OCI-LY7 (cell line): ENCODE measurements around the gene FRRS1L. TPM values are rescaled to one million over a fixed set of nuclear protein-coding genes. Genes with fewer than 3 reads are reported as not detected.

Experiments used
- BruUV-seq: library from RNA; stranded (reverse); fragments of 400-500 nt; replicated peaks from 2 replicates; lab custom pipeline; 2021; lab: Mats Ljungman, UMichigan
- CTCF ChIA-PET: fragments of 300-600 bp; sonication (Branson Sonifier 250); formaldehyde crosslinking; loops from one replicate; lab custom pipeline; 2022; ENCODE audit warnings: antibody characterized with exemption; ENCODE audit not compliant: unreplicated experiment; lab: Charles Lee
- POLR2A ChIA-PET: fragments of 300-600 bp; sonication (Branson Sonifier 250); formaldehyde crosslinking; loops from one replicate; lab custom pipeline; 2022; ENCODE audit warnings: antibody characterized with exemption; lab: Charles Lee
- DNase-seq: peaks from one replicate; pipeline ENCODE4 v3.0.0-alpha.2; 2015; ENCODE audit warnings: low spot score
- H2AFZ ChIP-seq: fragments of 200-600 bp; sonication (generic), shearing (Covaris generic); 2 replicates; pipeline ENCODE4 v1.6.1; 2014; ENCODE audit warnings: mild to moderate bottlenecking, antibody characterized with exemption, low read length, moderate library complexity
- H3K27ac ChIP-seq: fragments of 200-600 bp; sonication (generic); 2 replicates; pipeline ENCODE4 v1.5.1; 2014; ENCODE audit warnings: mixed run types, low read depth, mild to moderate bottlenecking, moderate library complexity, low read length, inconsistent platforms; ENCODE audit not compliant: poor library complexity, severe bottlenecking
- H3K36me3 ChIP-seq: fragments of 200-600 bp; sonication (generic); 2 replicates; pipeline ENCODE4 v1.6.1; 2014; ENCODE audit warnings: mild to moderate bottlenecking, antibody characterized with exemption, low read length, moderate library complexity, mixed read lengths; ENCODE audit not compliant: insufficient read depth
- H3K4me1 ChIP-seq: fragments of 200-600 bp; sonication (generic); 2 replicates; pipeline ENCODE4 v1.5.1; 2014; ENCODE audit warnings: mild to moderate bottlenecking, low read length; ENCODE audit not compliant: insufficient read depth, poor library complexity, severe bottlenecking
- H3K4me2 ChIP-seq: fragments of 200-600 bp; sonication (generic); 2 replicates; pipeline ENCODE4 v1.6.1; 2014; ENCODE audit warnings: mild to moderate bottlenecking, low read length
- H3K4me3 ChIP-seq: fragments of 200-600 bp; sonication (generic); 2 replicates; pipeline ENCODE4 v1.5.1; 2014; ENCODE audit warnings: mild to moderate bottlenecking, low read depth, low read length; ENCODE audit not compliant: poor library complexity, severe bottlenecking
- H3K79me2 ChIP-seq: fragments of 200-600 bp; sonication (generic); 2 replicates; pipeline ENCODE4 v1.6.1; 2016; ENCODE audit warnings: low read depth, mild to moderate bottlenecking, low read length, moderate library complexity, mixed read lengths; ENCODE audit not compliant: insufficient read depth
- H3K9me2 ChIP-seq: fragments of 200-600 bp; sonication (generic); 2 replicates; pipeline ENCODE4 v1.6.1; 2016; ENCODE audit warnings: mild to moderate bottlenecking, low read length, mixed read lengths; ENCODE audit not compliant: insufficient read depth
- H3K9me3 ChIP-seq: fragments of 200-600 bp; sonication (generic); 2 replicates; pipeline ENCODE4 v1.6.1; 2014; ENCODE audit warnings: mild to moderate bottlenecking, mixed run types, low read length, mixed read lengths
- H4K20me1 ChIP-seq: fragments of 200-600 bp; sonication (generic); 2 replicates; pipeline ENCODE4 v1.6.1; 2014; ENCODE audit warnings: mild to moderate bottlenecking, antibody characterized with exemption, low read length, moderate library complexity, mixed read lengths; ENCODE audit not compliant: insufficient read depth
- EZH2phosphoT487 ChIP-seq: fragments of 200-600 bp; sonication (generic); IDR thresholded peaks from 2 replicates; pipeline ENCODE4 v1.6.1; 2018; ENCODE audit warnings: low read depth, borderline replicate concordance, mild to moderate bottlenecking, mixed run types, antibody characterized with exemption, low read length, moderate library complexity, mixed read lengths
- intact Hi-C: fragments of 100-400 bp; cut with micrococcal nuclease; formaldehyde crosslinking; loops from one replicate; pipeline ENCODE4 v1.10.0; 2022; ENCODE audit not compliant: unreplicated experiment
- total RNA-seq, 2 experiments: library from RNA; depleted of rRNA in 1 of 2; stranded (reverse); fragments of >200 nt in 1 of 2; shearing (Covaris generic) in 1 of 2; gene quantifications; 2 replicates each; pipeline ENCODE4 v1.2.3, GENCODE V29; 2014 to 2022
- TF ChIP-seq, protein P1 (sequence below): fragments of 200-600 bp; sonication (generic); conservative IDR thresholded peaks from 2 replicates; pipeline ENCODE4 v1.5.1; 2014; ENCODE audit warnings: mild to moderate bottlenecking, antibody characterized with exemption, low read length, moderate library complexity, mixed read lengths

FRRS1L gene
- total RNA-seq, 2 experiments from 2014 or later: not detected

DNA sequence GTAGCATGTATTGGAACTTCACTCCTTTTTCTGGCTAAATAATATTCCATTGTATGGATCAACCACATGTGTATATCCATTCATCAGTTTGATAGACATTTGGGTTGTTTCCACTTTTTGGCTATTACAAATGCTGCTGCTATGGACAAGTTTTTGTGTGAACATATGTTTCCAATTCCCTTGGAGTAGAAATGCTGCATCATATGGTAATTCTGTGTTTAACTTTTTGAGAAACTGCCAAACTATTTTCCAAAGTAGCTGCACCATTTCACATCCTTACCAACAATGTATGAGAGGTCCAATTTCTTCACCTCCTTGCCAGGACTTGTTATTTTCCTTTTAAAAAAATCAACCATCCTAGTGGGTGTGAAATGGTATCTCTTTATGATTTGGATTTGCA lies 8.4 kb downstream of the FRRS1L start:
- no peak overlapping the region for H3K27ac ChIP-seq
- intact Hi-C loops: no loop called here
- no peaks in the 10 kb centered on the region for H3K9me2 ChIP-seq
- no peak overlapping the region for H2AFZ ChIP-seq
- no peaks in the 10 kb centered on the region for H3K4me1 ChIP-seq
- TF ChIP-seq, protein P1, sequence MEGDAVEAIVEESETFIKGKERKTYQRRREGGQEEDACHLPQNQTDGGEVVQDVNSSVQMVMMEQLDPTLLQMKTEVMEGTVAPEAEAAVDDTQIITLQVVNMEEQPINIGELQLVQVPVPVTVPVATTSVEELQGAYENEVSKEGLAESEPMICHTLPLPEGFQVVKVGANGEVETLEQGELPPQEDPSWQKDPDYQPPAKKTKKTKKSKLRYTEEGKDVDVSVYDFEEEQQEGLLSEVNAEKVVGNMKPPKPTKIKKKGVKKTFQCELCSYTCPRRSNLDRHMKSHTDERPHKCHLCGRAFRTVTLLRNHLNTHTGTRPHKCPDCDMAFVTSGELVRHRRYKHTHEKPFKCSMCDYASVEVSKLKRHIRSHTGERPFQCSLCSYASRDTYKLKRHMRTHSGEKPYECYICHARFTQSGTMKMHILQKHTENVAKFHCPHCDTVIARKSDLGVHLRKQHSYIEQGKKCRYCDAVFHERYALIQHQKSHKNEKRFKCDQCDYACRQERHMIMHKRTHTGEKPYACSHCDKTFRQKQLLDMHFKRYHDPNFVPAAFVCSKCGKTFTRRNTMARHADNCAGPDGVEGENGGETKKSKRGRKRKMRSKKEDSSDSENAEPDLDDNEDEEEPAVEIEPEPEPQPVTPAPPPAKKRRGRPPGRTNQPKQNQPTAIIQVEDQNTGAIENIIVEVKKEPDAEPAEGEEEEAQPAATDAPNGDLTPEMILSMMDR: no peak
- TF ChIP-seq EZH2phosphoT487: no peak
- H3K4me2 ChIP-seq: no peak overlapping the region
- BruUV-seq: no TSS peak
- ChIA-PET CTCF (no interaction called here), POLR2A (interaction anchor here (0.5 kb wide), 1 partner anchor 516 kb away, joined by 4 read pairs; no protein-coding TSS in a partner anchor)
- H4K20me1 ChIP-seq: no peaks in the 10 kb centered on the region
- H3K79me2 ChIP-seq: no peaks in the 10 kb centered on the region
- H3K36me3 ChIP-seq: no peaks in the 10 kb centered on the region
- no peak for DNase-seq
- no peak overlapping the region for H3K4me3 ChIP-seq
- H3K9me3 ChIP-seq: 0 out of 2 replicates have a peak, but pooled peaks cover 3% of the 10 kb centered on the region

DNA sequence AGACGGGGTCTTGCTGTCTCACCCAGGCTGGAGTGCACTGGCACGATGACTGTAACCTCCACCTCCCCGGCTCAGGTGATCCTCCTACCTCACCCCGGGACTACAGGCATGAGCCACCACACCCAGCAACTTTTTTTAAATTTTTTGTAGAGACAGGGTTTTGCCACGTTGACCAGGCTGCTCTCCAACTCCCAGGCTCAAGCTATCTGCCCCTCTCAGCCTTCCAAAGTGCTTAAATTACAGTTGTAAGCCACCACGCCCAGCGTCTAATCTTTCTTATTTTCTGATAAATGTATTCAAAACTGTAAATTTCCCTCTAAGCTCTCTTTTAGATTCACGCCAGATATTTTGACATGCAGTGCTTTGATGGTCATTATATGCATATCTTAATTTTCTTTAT lies 10.3 kb downstream of the FRRS1L start:
- no TSS peak for BruUV-seq
- ChIA-PET CTCF (no interaction called here), POLR2A (no interaction called here)
- Histone ChIP-seq H3K9me3 (peaks cover 12% of the 10 kb centered on the region), H3K9me2 (no peaks in the 10 kb centered on the region), H3K4me3 (no peak overlapping the region), H3K4me2 (no peak overlapping the region), H3K27ac (no peak overlapping the region), H3K79me2 (no peaks in the 10 kb centered on the region), H3K36me3 (no peaks in the 10 kb centered on the region), H4K20me1 (no peaks in the 10 kb centered on the region), H3K4me1 (no peaks in the 10 kb centered on the region), H2AFZ (no peak overlapping the region)
- intact Hi-C loops: no loop called here
- no peak for DNase-seq
- TF ChIP-seq EZH2phosphoT487: no peak

DNA sequence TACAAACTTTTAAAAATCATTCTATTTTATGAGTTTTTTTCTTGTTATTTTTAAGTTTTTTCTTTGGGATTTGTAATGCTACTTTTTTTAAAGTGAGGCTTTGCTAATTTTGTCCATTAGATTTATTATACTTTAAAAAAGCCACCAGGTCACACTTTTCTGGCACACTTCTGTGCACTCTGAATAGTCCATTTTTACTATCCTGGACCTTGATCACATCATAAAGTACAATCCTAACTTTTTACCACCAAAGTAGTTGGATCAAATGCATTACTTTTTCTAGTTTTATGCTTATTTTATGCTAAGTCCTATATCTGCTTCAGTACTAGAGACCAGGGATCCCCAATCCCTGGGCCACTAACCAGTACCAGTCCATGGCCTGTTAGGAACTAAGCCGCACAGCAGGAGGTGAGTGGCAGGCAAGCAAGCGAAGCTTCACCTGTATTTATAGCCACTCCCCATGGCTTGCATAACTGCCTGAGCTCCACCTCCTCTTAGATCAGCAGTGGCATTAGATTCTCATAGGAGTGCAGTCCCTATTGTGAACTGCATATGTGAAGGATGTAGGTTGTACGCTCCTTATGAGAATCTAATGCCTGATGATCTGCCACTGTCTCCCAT lies 16.0 kb downstream of the FRRS1L start:
- no peak overlapping the region for H3K4me2 ChIP-seq
- H3K9me3 ChIP-seq: peaks cover 12% of the 10 kb centered on the region
- no peak overlapping the region for H3K27ac ChIP-seq
- POLR2A ChIA-PET: no interaction called here
- no TSS peak for BruUV-seq
- H2AFZ ChIP-seq: no peak overlapping the region
- CTCF ChIA-PET: no interaction called here
- no peak for TF ChIP-seq EZH2phosphoT487
- TF ChIP-seq, protein P1: no peak
- no peaks in the 10 kb centered on the region for H4K20me1 ChIP-seq
- intact Hi-C loops: no loop called here
- no peaks in the 10 kb centered on the region for H3K4me1 ChIP-seq
- no peak for DNase-seq
- H3K79me2 ChIP-seq: no peaks in the 10 kb centered on the region
- H3K36me3 ChIP-seq: no peaks in the 10 kb centered on the region
- H3K9me2 ChIP-seq: no peaks in the 10 kb centered on the region
- H3K4me3 ChIP-seq: no peak overlapping the region
